ENCODE results near the gene ALDH9A1. TPM values are rescaled to one million over a fixed set of nuclear protein-coding genes. Genes with fewer than 3 reads are reported as not detected.
A peak's percentile ranks its signal among the peaks of the same experiment; 100 is the strongest.
"Not testable (repeated sequence)": the region's sequence is repeated elsewhere in the genome, so short reads cannot be mapped to it uniquely, and the experiment has no call there.

Gene ALDH9A1
- total RNA-seq, 4 donors from 2014 or later: 46.4 to 91.5 (median 63.3) TPM

DNA sequence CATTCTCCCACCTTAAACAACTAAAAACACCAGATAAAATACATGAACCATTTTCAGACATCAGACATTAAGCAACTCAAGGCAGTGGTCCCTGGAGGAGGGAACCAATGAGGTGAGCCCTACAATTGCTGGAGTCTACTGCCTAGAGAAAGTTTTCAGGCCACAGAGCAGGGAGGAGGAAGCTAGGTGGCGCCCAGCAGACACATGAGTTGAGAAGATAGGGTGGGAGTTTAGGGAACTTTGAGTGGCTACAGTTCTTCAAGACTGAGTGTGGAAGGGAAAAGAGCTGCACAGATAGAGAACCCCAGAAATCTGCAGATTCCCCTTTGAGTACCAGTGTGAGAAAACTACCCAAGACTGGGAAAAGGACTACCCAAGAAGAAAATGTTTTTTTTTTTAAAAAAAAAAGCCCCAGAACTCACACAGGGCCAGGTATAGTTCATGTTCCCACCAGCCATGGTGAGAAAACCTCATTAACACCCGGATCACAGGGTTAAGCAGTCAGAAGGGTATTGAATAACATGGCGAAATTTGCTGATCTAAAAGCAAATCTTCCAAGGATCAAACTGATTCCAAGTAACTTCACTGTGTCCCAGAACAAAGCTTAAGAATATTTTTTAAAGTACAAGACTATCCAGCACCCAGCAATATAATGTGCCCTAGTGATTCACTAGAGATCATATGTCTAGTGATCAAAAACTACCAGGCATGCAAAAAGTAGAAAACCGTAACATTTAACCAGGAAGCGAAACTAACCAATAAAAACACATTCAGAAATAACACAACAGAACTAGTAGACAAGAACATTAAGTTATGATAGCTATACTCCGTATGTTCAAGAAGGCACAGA, 12.0 kb downstream of the ALDH9A1 start:
- ATAC-seq (no peak), DNase-seq (no peak)
- H3K9me3 ChIP-seq: no peaks in the 10 kb centered on the region
- H3K4me3 ChIP-seq: no peak overlapping the region
- H3K27me3 ChIP-seq: no peaks in the 10 kb centered on the region
- intact Hi-C loops (cut with DNase I; ENCODE audit: low total_unique reads): no loop called here
- peaks cover 0 to 19% of the 10 kb centered on the region in 2 donors for H3K36me3 ChIP-seq
- in situ Hi-C loops (cut with MboI; ENCODE audit: low sequenced_read_pairs in 4 of 4): no loop called here
- TF ChIP-seq, protein P1, sequence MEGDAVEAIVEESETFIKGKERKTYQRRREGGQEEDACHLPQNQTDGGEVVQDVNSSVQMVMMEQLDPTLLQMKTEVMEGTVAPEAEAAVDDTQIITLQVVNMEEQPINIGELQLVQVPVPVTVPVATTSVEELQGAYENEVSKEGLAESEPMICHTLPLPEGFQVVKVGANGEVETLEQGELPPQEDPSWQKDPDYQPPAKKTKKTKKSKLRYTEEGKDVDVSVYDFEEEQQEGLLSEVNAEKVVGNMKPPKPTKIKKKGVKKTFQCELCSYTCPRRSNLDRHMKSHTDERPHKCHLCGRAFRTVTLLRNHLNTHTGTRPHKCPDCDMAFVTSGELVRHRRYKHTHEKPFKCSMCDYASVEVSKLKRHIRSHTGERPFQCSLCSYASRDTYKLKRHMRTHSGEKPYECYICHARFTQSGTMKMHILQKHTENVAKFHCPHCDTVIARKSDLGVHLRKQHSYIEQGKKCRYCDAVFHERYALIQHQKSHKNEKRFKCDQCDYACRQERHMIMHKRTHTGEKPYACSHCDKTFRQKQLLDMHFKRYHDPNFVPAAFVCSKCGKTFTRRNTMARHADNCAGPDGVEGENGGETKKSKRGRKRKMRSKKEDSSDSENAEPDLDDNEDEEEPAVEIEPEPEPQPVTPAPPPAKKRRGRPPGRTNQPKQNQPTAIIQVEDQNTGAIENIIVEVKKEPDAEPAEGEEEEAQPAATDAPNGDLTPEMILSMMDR (IDR thresholded peaks at IDR 0.05 in 4 of 5, conservative IDR thresholded peaks at IDR 0.05 in 1 of 5): no peak
- no peak for TF ChIP-seq POLR2A (IDR thresholded peaks at IDR 0.05)
- peaks cover 0 to 16% of the 10 kb centered on the region in 2 donors for H3K4me1 ChIP-seq
- H3K27ac ChIP-seq: no peak overlapping the region

DNA sequence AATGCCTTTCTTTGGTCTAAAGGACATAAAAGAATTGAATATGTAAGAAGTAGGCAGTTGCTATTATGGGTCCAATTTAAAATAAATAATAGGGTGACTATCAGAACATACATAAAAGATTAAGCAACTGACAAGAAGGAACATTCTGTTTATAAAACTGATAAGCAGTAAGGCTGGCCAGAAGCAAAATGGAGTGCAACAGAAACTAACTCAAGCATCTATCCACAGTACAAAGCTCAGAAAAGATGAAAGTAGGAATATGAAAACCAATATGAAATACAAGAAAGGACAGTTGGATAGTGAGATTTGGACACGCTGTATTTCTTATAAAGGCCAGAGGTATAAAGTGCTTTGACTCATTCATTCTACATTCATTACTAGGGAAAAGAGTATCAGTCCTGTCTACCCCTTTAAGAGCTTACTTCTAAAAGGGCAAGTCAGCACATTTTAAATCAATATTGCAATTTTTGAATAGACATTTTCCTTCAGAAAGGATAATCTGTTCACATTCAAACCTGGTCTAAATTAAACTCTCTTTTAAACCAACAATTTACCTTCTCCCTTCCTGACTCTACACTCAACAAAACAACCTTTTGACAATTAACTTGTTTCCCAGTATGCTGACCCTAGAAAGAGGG, 14.4 kb downstream of the ALDH9A1 start:
- ATAC-seq: no peak
- Histone ChIP-seq H3K27ac (no peak overlapping the region), H3K4me3 (no peak overlapping the region), H3K27me3 (no peaks in the 10 kb centered on the region), H3K36me3 (peaks cover 0 to 39% of the 10 kb centered on the region in 2 donors), H3K4me1 (peaks cover 0 to 16% of the 10 kb centered on the region in 2 donors), H3K9me3 (no peaks in the 10 kb centered on the region)
- no peak for TF ChIP-seq POLR2A (IDR thresholded peaks at IDR 0.05)
- TF ChIP-seq, protein P1 (IDR thresholded peaks at IDR 0.05 in 4 of 5, conservative IDR thresholded peaks at IDR 0.05 in 1 of 5): no peak
- in situ Hi-C loops (cut with MboI; ENCODE audit: low sequenced_read_pairs in 4 of 4) (no loop called here), intact Hi-C loops (cut with DNase I; ENCODE audit: low total_unique reads) (no loop called here)
- no peak for DNase-seq

DNA sequence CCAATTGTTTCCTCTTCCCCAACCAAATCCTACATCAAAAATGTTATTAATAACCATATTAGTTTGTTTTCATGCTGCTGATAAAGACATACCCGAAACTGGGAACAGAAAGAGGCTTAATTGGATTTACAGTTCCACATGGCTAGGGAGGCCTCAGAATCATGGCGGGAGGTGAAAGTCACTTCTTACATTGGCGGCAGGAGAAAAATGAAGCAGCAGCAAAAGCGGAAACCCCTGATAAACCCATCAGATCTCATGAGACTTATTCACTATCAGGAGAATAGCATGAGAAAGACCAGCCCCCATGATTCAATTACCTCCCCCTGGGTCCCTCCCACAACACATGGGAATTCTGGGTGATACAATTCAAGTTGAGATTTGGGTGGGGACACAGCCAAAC, 17.6 kb downstream of the ALDH9A1 start:
- peaks cover 0 to 11% of the 10 kb centered on the region in 2 donors for H3K4me1 ChIP-seq
- DNase-seq; H3K27me3 ChIP-seq; ATAC-seq; H3K4me3 ChIP-seq; H3K27ac ChIP-seq; H3K9me3 ChIP-seq; in situ Hi-C loops (cut with MboI; ENCODE audit: low sequenced_read_pairs in 4 of 4); intact Hi-C loops (cut with DNase I; ENCODE audit: low total_unique reads): not testable (repeated sequence)
- peaks cover 0 to 69% of the 10 kb centered on the region in 2 donors for H3K36me3 ChIP-seq

DNA sequence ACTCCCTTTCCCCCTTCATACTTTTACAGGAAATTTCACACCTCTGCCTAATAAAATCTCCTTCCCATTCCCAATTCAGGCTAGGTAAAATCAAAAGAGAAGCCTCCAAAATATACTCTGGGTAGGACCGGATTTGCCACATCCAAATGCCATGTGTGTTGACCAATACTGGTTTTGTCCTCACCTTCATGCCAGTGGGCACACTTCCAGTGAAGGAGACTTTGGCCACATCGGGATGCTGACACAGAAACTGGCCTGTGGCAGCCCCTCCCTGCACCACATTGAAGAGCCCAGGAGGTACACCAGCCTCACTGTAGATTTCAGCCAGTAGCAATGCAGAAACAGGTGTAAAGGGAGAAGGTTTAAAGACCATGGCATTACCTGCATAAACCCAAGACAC, 18.1 kb downstream of the ALDH9A1 start:
- Histone ChIP-seq H3K9me3 (no peaks in the 10 kb centered on the region), H3K4me3 (no peak overlapping the region), H3K27me3 (no peaks in the 10 kb centered on the region), H3K27ac (no peak overlapping the region), H3K4me1 (peaks cover 0 to 11% of the 10 kb centered on the region in 2 donors), H3K36me3 (peaks cover 0 to 68% of the 10 kb centered on the region in 2 donors)
- DNase-seq: peak in 1 of 2 donors; percentile 35
- ATAC-seq: peak in 1 of 2 donors; percentile 56
- TF ChIP-seq, protein P1 (IDR thresholded peaks at IDR 0.05 in 4 of 5, conservative IDR thresholded peaks at IDR 0.05 in 1 of 5): no peak
- TF ChIP-seq POLR2A (IDR thresholded peaks at IDR 0.05): no peak
- intact Hi-C loops (cut with DNase I; ENCODE audit: low total_unique reads): no loop called here
- in situ Hi-C loops (cut with MboI; ENCODE audit: low sequenced_read_pairs in 4 of 4): no loop called here
